BLaER1 (cell line): Measurements from ENCODE around the gene HK3.

Experiments
- H3K27ac ChIP-seq: shearing (Covaris generic); formaldehyde crosslinking; 2 replicates; pipeline ENCODE4 v1.8.1; 2022
- H3K27me3 ChIP-seq: shearing (Covaris generic); formaldehyde crosslinking; 2 replicates; pipeline ENCODE4 v1.8.1; 2022
- H3K36me3 ChIP-seq: shearing (Covaris generic); formaldehyde crosslinking; 2 replicates; pipeline ENCODE4 v1.8.1; 2022
- H3K4me1 ChIP-seq: shearing (Covaris generic); formaldehyde crosslinking; 2 replicates; pipeline ENCODE4 v1.8.1; 2022
- H3K4me2 ChIP-seq: shearing (Covaris generic); formaldehyde crosslinking; 2 replicates; pipeline ENCODE4 v1.8.1; 2022
- H3K4me3 ChIP-seq: shearing (Covaris generic); formaldehyde crosslinking; 2 replicates; pipeline ENCODE4 v1.8.1; 2022
- H3K9ac ChIP-seq: shearing (Covaris generic); formaldehyde crosslinking; 2 replicates; pipeline ENCODE4 v1.8.1; 2022
- H3K9me3 ChIP-seq: shearing (Covaris generic); formaldehyde crosslinking; 2 replicates; pipeline ENCODE4 v1.8.1; 2022
- H4K20me1 ChIP-seq: shearing (Covaris generic); formaldehyde crosslinking; 2 replicates; pipeline ENCODE4 v1.8.1; 2022
- Cebpa-rat ChIP-seq: shearing (Covaris generic); IDR thresholded peaks from 2 replicates; pipeline ENCODE4 v1.8.1; 2022

Gene HK3

GRCh38 chr5:176845392-176845713 lies 53.8 kb downstream of the HK3 start:
- TF ChIP-seq Cebpa-rat = no peak

GRCh38 chr5:176844706-176845391 lies 54.3 kb downstream of the HK3 start:
- Histone ChIP-seq H3K27ac (no peak overlapping the region), H3K4me1 (peaks cover 26% of the 10 kb centered on the region), H3K9ac (no peak overlapping the region), H3K4me3 (no peak overlapping the region), H3K36me3 (no peaks in the 10 kb centered on the region), H3K4me2 (peak overlapping the region; percentile 73), H3K27me3 (peaks cover 30% of the 10 kb centered on the region), H3K9me3 (no peaks in the 10 kb centered on the region), H4K20me1 (peaks cover 49% of the 10 kb centered on the region; the same call in 1 of the 2 replicates)
- no peak for TF ChIP-seq Cebpa-rat

More at GRCh38 chr5:176845392-176845713, 53.8 kb downstream of the HK3 start:
- no peak overlapping the region for H3K4me3 ChIP-seq
- H3K4me1 ChIP-seq = peaks cover 26% of the 10 kb centered on the region
- H3K9me3 ChIP-seq = no peaks in the 10 kb centered on the region
- no peaks in the 10 kb centered on the region for H3K36me3 ChIP-seq
- no peak overlapping the region for H3K27ac ChIP-seq
- peaks cover 44% of the 10 kb centered on the region; the same call in 1 of the 2 replicates for H4K20me1 ChIP-seq
- peak overlapping the region; percentile 73 for H3K4me2 ChIP-seq
- peaks cover 25% of the 10 kb centered on the region for H3K27me3 ChIP-seq
- H3K9ac ChIP-seq = no peak overlapping the region

GRCh38 chr5:176844281-176844680 lies 54.9 kb downstream of the HK3 start:
- H3K9me3 ChIP-seq = no peaks in the 10 kb centered on the region
- H3K9ac ChIP-seq = no peak overlapping the region
- no peak overlapping the region for H3K27ac ChIP-seq
- H3K36me3 ChIP-seq = no peaks in the 10 kb centered on the region
- peaks cover 55% of the 10 kb centered on the region; the same call in 1 of the 2 replicates for H4K20me1 ChIP-seq
- no peak for TF ChIP-seq Cebpa-rat
- H3K4me1 ChIP-seq = peaks cover 26% of the 10 kb centered on the region
- H3K27me3 ChIP-seq = peaks cover 32% of the 10 kb centered on the region
- H3K4me2 ChIP-seq = peak overlapping the region; percentile 73
- no peak overlapping the region for H3K4me3 ChIP-seq

GRCh38 chr5:176843673-176844072 lies 55.5 kb downstream of the HK3 start:
- H3K9ac ChIP-seq = no peak overlapping the region
- no peak overlapping the region for H3K4me3 ChIP-seq
- no peaks in the 10 kb centered on the region for H3K9me3 ChIP-seq
- H3K36me3 ChIP-seq = no peaks in the 10 kb centered on the region
- H3K4me2 ChIP-seq = peak overlapping the region; percentile 73
- H3K27ac ChIP-seq = no peak overlapping the region
- peaks cover 61% of the 10 kb centered on the region; the same call in 1 of the 2 replicates for H4K20me1 ChIP-seq
- peaks cover 35% of the 10 kb centered on the region for H3K27me3 ChIP-seq
- no peak for TF ChIP-seq Cebpa-rat
- peaks cover 26% of the 10 kb centered on the region for H3K4me1 ChIP-seq

GRCh38 chr5:176837707-176838115 lies 61.4 kb downstream of the HK3 start:
- no peak overlapping the region for H3K9ac ChIP-seq
- H3K36me3 ChIP-seq = no peaks in the 10 kb centered on the region
- H4K20me1 ChIP-seq = peaks cover 72% of the 10 kb centered on the region; the same call in 1 of the 2 replicates
- peaks cover 52% of the 10 kb centered on the region for H3K27me3 ChIP-seq
- no peak overlapping the region for H3K4me2 ChIP-seq
- no peak overlapping the region for H3K4me3 ChIP-seq
- no peak for TF ChIP-seq Cebpa-rat
- no peaks in the 10 kb centered on the region for H3K4me1 ChIP-seq
- H3K27ac ChIP-seq = no peak overlapping the region
- no peaks in the 10 kb centered on the region for H3K9me3 ChIP-seq

- Histone ChIP-seq H3K9ac (no peak overlapping the region), H3K27me3 (peaks cover 52% of the 10 kb centered on the region), H3K9me3 (no peaks in the 10 kb centered on the region), H3K36me3 (no peaks in the 10 kb centered on the region), H3K4me1 (no peaks in the 10 kb centered on the region), H3K4me2 (no peak overlapping the region), H4K20me1 (peaks cover 78% of the 10 kb centered on the region; the same call in 1 of the 2 replicates), H3K4me3 (no peak overlapping the region), H3K27ac (no peak overlapping the region)
- no peak for TF ChIP-seq Cebpa-rat
These were observed 62.1 kb downstream of the HK3 start for GRCh38 chr5:176836811-176837706.

- Histone ChIP-seq H3K9ac (no peak overlapping the region), H3K27me3 (peaks cover 47% of the 10 kb centered on the region), H4K20me1 (peaks cover 71% of the 10 kb centered on the region; the same call in 1 of the 2 replicates), H3K4me1 (no peaks in the 10 kb centered on the region), H3K9me3 (no peaks in the 10 kb centered on the region), H3K4me2 (no peak overlapping the region), H3K36me3 (no peaks in the 10 kb centered on the region), H3K27ac (no peak overlapping the region), H3K4me3 (no peak overlapping the region)
- no peak for TF ChIP-seq Cebpa-rat
These were observed 63.2 kb downstream of the HK3 start for GRCh38 chr5:176835918-176836317.

- Histone ChIP-seq H3K4me1 (no peaks in the 10 kb centered on the region), H3K36me3 (no peaks in the 10 kb centered on the region), H3K4me2 (no peak overlapping the region), H3K9ac (no peak overlapping the region), H4K20me1 (peaks cover 45% of the 10 kb centered on the region; the same call in 1 of the 2 replicates), H3K27me3 (peaks cover 26% of the 10 kb centered on the region), H3K27ac (no peak overlapping the region), H3K4me3 (no peak overlapping the region), H3K9me3 (no peaks in the 10 kb centered on the region)
- no peak for TF ChIP-seq Cebpa-rat
These were observed 65.9 kb downstream of the HK3 start for GRCh38 chr5:176833286-176833685.

GRCh38 chr5:176832162-176832561 lies 67.0 kb downstream of the HK3 start:
- Histone ChIP-seq H3K9me3 (no peaks in the 10 kb centered on the region), H3K4me2 (no peak overlapping the region), H3K27me3 (peaks cover 26% of the 10 kb centered on the region), H3K36me3 (no peaks in the 10 kb centered on the region), H3K4me1 (no peaks in the 10 kb centered on the region), H4K20me1 (peaks cover 36% of the 10 kb centered on the region; the same call in 1 of the 2 replicates), H3K9ac (no peak overlapping the region), H3K27ac (no peak overlapping the region), H3K4me3 (no peak overlapping the region)
- TF ChIP-seq Cebpa-rat = no peak

- H3K27me3 ChIP-seq = peaks cover 25% of the 10 kb centered on the region
- H3K4me3 ChIP-seq = no peak overlapping the region
- H3K27ac ChIP-seq = no peak overlapping the region
- H3K4me1 ChIP-seq = no peaks in the 10 kb centered on the region
- H3K36me3 ChIP-seq = no peaks in the 10 kb centered on the region
- no peak overlapping the region for H3K9ac ChIP-seq
- no peak overlapping the region for H3K4me2 ChIP-seq
- TF ChIP-seq Cebpa-rat = no peak
- H4K20me1 ChIP-seq = peaks cover 29% of the 10 kb centered on the region; the same call in 1 of the 2 replicates
- no peaks in the 10 kb centered on the region for H3K9me3 ChIP-seq
These were observed 67.7 kb downstream of the HK3 start for GRCh38 chr5:176831425-176831824.
